GM23248 (cell line): ENCODE results near the gene KISS1.

Experiments
- EZH2 ChIP-seq: fragments of 200-600 bp; sonication (generic); IDR thresholded peaks from 2 replicates; pipeline ENCODE4 v1.6.1; 2018; ENCODE audit warnings: antibody characterized with exemption, mild to moderate bottlenecking; ENCODE audit not compliant: insufficient read depth, poor library complexity, severe bottlenecking
- EZH2phosphoT487 ChIP-seq: fragments of 200-600 bp; sonication (generic); IDR thresholded peaks from 2 replicates; pipeline ENCODE4 v1.6.1; 2018; ENCODE audit warnings: antibody characterized with exemption, moderate library complexity, mild to moderate bottlenecking, low read depth; ENCODE audit not compliant: insufficient read depth

- TF ChIP-seq EZH2phosphoT487 (no peak), EZH2 (no peak)
Observed at GRCh38 chr1:204219971-204220616, 23.8 kb upstream of the KISS1 start.
